OCI-LY1 (cell line): ENCODE data around the gene ALPI.

Experiments
- H2AFZ ChIP-seq: fragments of 200-600 bp; sonication (generic), shearing (Covaris generic); 2 replicates; pipeline ENCODE4 v1.6.0; 2014; ENCODE audit warnings: antibody characterized with exemption, mild to moderate bottlenecking, low read length
- H3F3A ChIP-seq: fragments of 200-600 bp; sonication (generic), shearing (Covaris generic); 2 replicates; pipeline ENCODE4 v1.6.0; 2014; ENCODE audit warnings: mild to moderate bottlenecking, antibody characterized with exemption, low read length, moderate library complexity; ENCODE audit not compliant: insufficient read depth
- H3K27ac ChIP-seq: fragments of 200-600 bp; sonication (generic); 2 replicates; pipeline ENCODE4 v1.5.1; 2014; ENCODE audit warnings: low read length, mixed run types, mild to moderate bottlenecking, low read depth; ENCODE audit not compliant: poor library complexity, severe bottlenecking
- H3K27me3 ChIP-seq: fragments of 200-600 bp; sonication (generic); 2 replicates; pipeline ENCODE4 v1.6.0; 2014; ENCODE audit warnings: antibody characterized with exemption, mild to moderate bottlenecking, low read length, moderate library complexity; ENCODE audit not compliant: insufficient read depth
- H3K36me3 ChIP-seq: fragments of 200-600 bp; sonication (generic); 2 replicates; pipeline ENCODE4 v1.6.1; 2014; ENCODE audit warnings: mild to moderate bottlenecking, antibody characterized with exemption, low read length, moderate library complexity, mixed read lengths; ENCODE audit not compliant: insufficient read depth
- H3K4me1 ChIP-seq: fragments of 200-600 bp; sonication (generic); 2 replicates; pipeline ENCODE4 v1.5.1; 2014; ENCODE audit warnings: mild to moderate bottlenecking, low read length, moderate library complexity; ENCODE audit not compliant: insufficient read depth, severe bottlenecking
- H3K4me2 ChIP-seq: fragments of 200-600 bp; sonication (generic), shearing (Covaris generic); 2 replicates; pipeline ENCODE4 v1.6.1; 2014; ENCODE audit warnings: low read length
- H3K4me3 ChIP-seq: fragments of 200-600 bp; sonication (generic); 2 replicates; pipeline ENCODE4 v1.5.1; 2014; ENCODE audit warnings: low read length, low read depth, mild to moderate bottlenecking, mixed read lengths; ENCODE audit not compliant: poor library complexity, severe bottlenecking
- H3K79me2 ChIP-seq: fragments of 200-600 bp; shearing (Covaris generic); 2 replicates; pipeline ENCODE4 v1.6.1; 2016; ENCODE audit warnings: mixed run types, low read length, mixed read lengths; ENCODE audit not compliant: insufficient read depth
- H3K9ac ChIP-seq: fragments of 200-600 bp; sonication (generic), shearing (Covaris generic); 2 replicates; pipeline ENCODE4 v1.6.1; 2014; ENCODE audit warnings: mild to moderate bottlenecking, low read length, mixed read lengths
- H3K9me2 ChIP-seq: fragments of 200-600 bp; sonication (generic), shearing (Covaris generic); 2 replicates; pipeline ENCODE4 v1.6.1; 2014; ENCODE audit warnings: low read depth, mild to moderate bottlenecking, low read length, mixed read lengths
- H3K9me3 ChIP-seq: fragments of 200-600 bp; shearing (Covaris generic); 2 replicates; pipeline ENCODE4 v1.6.1; 2014; ENCODE audit warnings: low read length, mixed read lengths
- H4K20me1 ChIP-seq: fragments of 200-600 bp; sonication (generic), shearing (Covaris generic); 2 replicates; pipeline ENCODE4 v1.6.0; 2016; ENCODE audit warnings: mild to moderate bottlenecking, low read length; ENCODE audit not compliant: insufficient read depth
- CTCF ChIP-seq: fragments of 200-600 bp; sonication (generic), shearing (Covaris generic); IDR thresholded peaks from 2 replicates; pipeline ENCODE4 v1.5.1; 2017; ENCODE audit warnings: mild to moderate bottlenecking, antibody characterized with exemption, low read length, moderate library complexity, mixed read lengths
- EZH2 ChIP-seq: fragments of 200-600 bp; sonication (generic), shearing (Covaris generic); IDR thresholded peaks from 2 replicates; pipeline ENCODE4 v1.8.0; 2017; ENCODE audit warnings: borderline replicate concordance, mixed run types, mild to moderate bottlenecking, antibody characterized with exemption, low read length, moderate library complexity, mixed read lengths

Gene ALPI

DNA sequence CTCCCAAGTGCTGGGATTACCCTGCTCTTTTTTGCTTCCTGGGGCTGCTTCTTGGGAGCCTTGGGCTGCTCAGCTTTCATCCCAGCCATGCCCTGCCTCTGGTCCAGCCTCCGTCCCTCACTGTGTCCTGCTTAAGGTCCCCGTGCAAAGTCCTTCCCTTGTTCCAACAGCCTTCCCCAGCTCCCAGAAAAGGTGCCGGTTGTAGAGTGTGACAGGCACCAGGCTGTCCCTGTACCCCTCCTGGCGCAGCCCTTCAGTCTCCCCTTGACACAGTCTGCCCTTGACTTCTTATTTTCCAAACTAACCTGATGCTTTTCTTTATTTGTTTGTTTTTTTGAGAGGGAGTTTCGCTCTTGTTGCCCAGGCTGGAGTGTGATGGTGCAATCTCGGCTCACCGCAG is 20.1 kb upstream of the ALPI start:
- Histone ChIP-seq H3K4me3 (no peak overlapping the region), H3K79me2 (no peaks in the 10 kb centered on the region), H3K9ac (no peak overlapping the region), H3K4me2 (no peak overlapping the region), H3F3A (no peaks in the 10 kb centered on the region), H3K9me2 (no peaks in the 10 kb centered on the region), H2AFZ (no peak overlapping the region), H3K9me3 (no peaks in the 10 kb centered on the region), H3K27ac (no peak overlapping the region), H3K36me3 (no peaks in the 10 kb centered on the region), H3K27me3 (peaks cover 4% of the 10 kb centered on the region; the same call in 1 of the 2 replicates), H4K20me1 (no peaks in the 10 kb centered on the region), H3K4me1 (no peaks in the 10 kb centered on the region)
- TF ChIP-seq EZH2 = no peak
- TF ChIP-seq CTCF = no peak

DNA sequence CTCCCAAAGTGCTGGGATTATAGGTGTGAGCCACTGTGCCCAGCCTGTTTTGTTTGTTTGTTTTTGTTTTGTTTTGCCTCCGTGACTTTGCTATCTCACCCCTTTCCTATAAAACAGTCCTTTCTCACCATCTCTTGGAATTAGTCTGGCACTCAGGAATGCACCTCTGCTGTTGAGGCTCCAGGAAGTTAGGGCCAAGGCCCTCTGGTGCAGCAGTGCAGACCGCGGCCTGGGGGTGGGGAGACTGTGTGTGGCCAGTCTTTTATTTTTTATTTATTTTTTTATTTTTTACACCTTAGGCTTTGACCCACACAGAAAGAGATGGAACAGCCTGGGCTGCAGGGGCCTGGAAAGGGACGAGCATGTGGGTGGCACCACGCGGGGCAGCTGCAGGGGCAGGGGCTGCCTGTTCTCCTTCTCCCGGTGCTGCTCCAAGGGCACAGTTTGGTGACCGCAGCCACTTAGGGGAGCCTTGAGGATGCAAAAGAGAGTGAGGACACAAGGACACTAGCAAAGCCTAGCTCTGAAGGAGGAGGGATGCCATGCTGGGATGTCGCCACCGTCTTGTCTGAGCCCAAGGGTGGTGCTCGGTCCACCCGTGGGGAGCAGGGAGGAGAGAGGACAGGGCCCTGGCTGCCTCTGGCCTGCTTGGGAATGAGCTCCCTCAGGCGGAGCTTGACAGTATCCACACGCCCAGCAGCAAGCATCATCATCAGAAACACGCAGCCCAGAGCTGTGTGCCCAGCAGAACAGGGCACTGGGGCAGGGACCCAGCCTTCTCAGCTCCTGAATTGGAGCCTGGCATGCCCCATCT is 19.4 kb upstream of the ALPI start:
- Histone ChIP-seq H3K4me1 (no peaks in the 10 kb centered on the region), H3K4me3 (no peak overlapping the region), H3F3A (no peaks in the 10 kb centered on the region), H3K9ac (no peak overlapping the region), H3K9me2 (no peaks in the 10 kb centered on the region), H3K27ac (no peak overlapping the region), H2AFZ (no peak overlapping the region), H3K79me2 (no peaks in the 10 kb centered on the region), H3K9me3 (no peaks in the 10 kb centered on the region), H3K4me2 (no peak overlapping the region), H4K20me1 (no peaks in the 10 kb centered on the region), H3K27me3 (peaks cover 4% of the 10 kb centered on the region; the same call in 1 of the 2 replicates), H3K36me3 (no peaks in the 10 kb centered on the region)
- no peak for TF ChIP-seq CTCF
- no peak for TF ChIP-seq EZH2

GRCh38 chr2:232437195-232437571 is 18.8 kb upstream of the ALPI start:
- Histone ChIP-seq H3K9me3 (no peaks in the 10 kb centered on the region), H3K27me3 (peaks cover 4% of the 10 kb centered on the region; the same call in 1 of the 2 replicates), H3K9me2 (no peaks in the 10 kb centered on the region), H3K4me1 (no peaks in the 10 kb centered on the region), H3K36me3 (no peaks in the 10 kb centered on the region), H3K9ac (no peak overlapping the region), H3F3A (no peaks in the 10 kb centered on the region), H3K27ac (no peak overlapping the region), H3K4me3 (no peak overlapping the region), H3K4me2 (no peak overlapping the region), H4K20me1 (no peaks in the 10 kb centered on the region), H2AFZ (no peak overlapping the region), H3K79me2 (no peaks in the 10 kb centered on the region)
- no peak for TF ChIP-seq CTCF
- TF ChIP-seq EZH2 = no peak
